ENCODE measurements around the gene MED23. TPM values are rescaled to one million over a fixed set of nuclear protein-coding genes. Genes with fewer than 3 reads are reported as not detected.
"Not testable (repeated sequence)": the region's sequence is repeated elsewhere in the genome, so short reads cannot be mapped to it uniquely, and the experiment has no call there.

The MED23 gene
- total RNA-seq, 1 donor: 54.4 TPM

GRCh38 chr6:131532580-131533039 is 95.4 kb downstream of the MED23 start:
- no peak overlapping the region for H3K4me3 ChIP-seq (ENCODE audit: low read depth, low read length)
- no peak for TF ChIP-seq CTCF (IDR thresholded peaks at IDR 0.05; ENCODE audit: insufficient read depth, low read depth, low read length)
- DNase-seq (ENCODE audit: low read depth): no peak

GRCh38 chr6:131531681-131532080 is 96.4 kb downstream of the MED23 start:
- DNase-seq (ENCODE audit: low read depth); H3K4me3 ChIP-seq (ENCODE audit: low read depth, low read length): not testable (repeated sequence)

GRCh38 chr6:131530936-131531335 is 97.1 kb downstream of the MED23 start:
- not testable (repeated sequence) for H3K4me3 ChIP-seq (ENCODE audit: low read depth, low read length); DNase-seq (ENCODE audit: low read depth)

- no peak for DNase-seq (ENCODE audit: low read depth)
- no peak overlapping the region for H3K4me3 ChIP-seq (ENCODE audit: low read depth, low read length)
- TF ChIP-seq CTCF (IDR thresholded peaks at IDR 0.05; ENCODE audit: insufficient read depth, low read depth, low read length): no peak
These were observed 103.2 kb downstream of the MED23 start for GRCh38 chr6:131524695-131525336.

- H3K4me3 ChIP-seq (ENCODE audit: low read depth, low read length): no peak overlapping the region
- no peak for DNase-seq (ENCODE audit: low read depth)
- TF ChIP-seq CTCF (IDR thresholded peaks at IDR 0.05; ENCODE audit: insufficient read depth, low read depth, low read length): no peak
These were observed 103.9 kb downstream of the MED23 start for GRCh38 chr6:131523988-131524673.

Small RNA genes within 50 kb of the gene (small RNA-seq; reads per million reads assigned to genes)
- not detected for gene RNU4-18P

Other genes starting within 250 kb of the MED23 start
- gene ARG1, start 55.0 kb downstream of the MED23 start, total RNA-seq: not detected in 2 replicates
- under 0.01 TPM in 1 of 2 replicates, not detected in the other for gene ENPP3, start 9.1 kb upstream of the MED23 start, total RNA-seq
- gene OR2A4, start 73.2 kb upstream of the MED23 start, total RNA-seq: not detected in 2 replicates
- not detected in 2 replicates for gene CTAGE9, start 82.8 kb upstream of the MED23 start, total RNA-seq
- gene ENPP1, start 179.8 kb upstream of the MED23 start, total RNA-seq: 6.0 and 8.4 TPM in 2 replicates

Measured in fibroblast of villous mesenchyme (primary cell).